Stimulated activated CD4-positive, alpha-beta T cell treated with anti-CD3 and anti-CD28 coated beads, Interleukin-15, amount 100 ng/mL, for 48 hours (primary cell): ENCODE data around the gene BBIP1.
"Not testable (repeated sequence)": the region's sequence is repeated elsewhere in the genome, so short reads cannot be mapped to it uniquely, and the experiment has no call there.

Experiments
- DNase-seq, 2 donors: peaks; one replicate each; pipeline ENCODE4 v3.0.0-alpha.2; 2020; ENCODE audit warnings: low read depth in 2 of 2

BBIP1 gene

GRCh38 chr10:110885932-110886674 lies 32.9 kb downstream of the BBIP1 start:
- no peak for DNase-seq

- no peak for DNase-seq
These were observed 35.1 kb downstream of the BBIP1 start for GRCh38 chr10:110883924-110884323.

GRCh38 chr10:110881905-110882304 lies 37.1 kb downstream of the BBIP1 start:
- no peak for DNase-seq

GRCh38 chr10:110881247-110881646 lies 37.7 kb downstream of the BBIP1 start:
- DNase-seq, result no peak

- no peak for DNase-seq
These were observed 39.0 kb downstream of the BBIP1 start for GRCh38 chr10:110880012-110880411.

GRCh38 chr10:110876788-110877187 lies 42.2 kb downstream of the BBIP1 start:
- no peak for DNase-seq

GRCh38 chr10:110876000-110876399 lies 43.0 kb downstream of the BBIP1 start:
- no peak for DNase-seq

- DNase-seq, result no peak
These were observed 45.0 kb downstream of the BBIP1 start for GRCh38 chr10:110873951-110874350.

GRCh38 chr10:110872984-110873923 lies 45.7 kb downstream of the BBIP1 start:
- DNase-seq, result no peak

GRCh38 chr10:110872145-110872983 lies 46.6 kb downstream of the BBIP1 start:
- peak; percentile 63 to 73 for DNase-seq

- DNase-seq, result peak; percentile 92 to 95
These were observed 47.5 kb downstream of the BBIP1 start, which contains the start of gene PDCD4 for GRCh38 chr10:110871298-110872084. PDCD4 (plus strand) TSS chr10:110871928; CDS start chr10:110876028, 4,100 bp downstream.

GRCh38 chr10:110870823-110871297 lies 48.1 kb downstream of the BBIP1 start:
- DNase-seq, result no peak

GRCh38 chr10:110868981-110869380 lies 50.0 kb downstream of the BBIP1 start:
- DNase-seq, result no peak

GRCh38 chr10:110867807-110868465 lies 51.0 kb downstream of the BBIP1 start:
- DNase-seq, result no peak

GRCh38 chr10:110867011-110867806 lies 51.8 kb downstream of the BBIP1 start:
- DNase-seq, result not testable (repeated sequence)

GRCh38 chr10:110865809-110866482 lies 53.0 kb downstream of the BBIP1 start:
- DNase-seq, result no peak

- DNase-seq, result no peak
These were observed 53.7 kb downstream of the BBIP1 start for GRCh38 chr10:110865186-110865808.

- DNase-seq, result no peak
These were observed 54.3 kb downstream of the BBIP1 start for GRCh38 chr10:110864662-110865140.
